Activated CD4-positive, alpha-beta T cell treated with anti-CD3 and anti-CD28 coated beads, Interleukin-2, amount 50 U/mL, for 48 hours (primary cell): ENCODE results near the gene DCP1B.

Experiments
- DNase-seq, 2 experiments: peaks; one replicate each; pipeline ENCODE4 v3.0.0-alpha.2; 2020

Gene DCP1B

DNA sequence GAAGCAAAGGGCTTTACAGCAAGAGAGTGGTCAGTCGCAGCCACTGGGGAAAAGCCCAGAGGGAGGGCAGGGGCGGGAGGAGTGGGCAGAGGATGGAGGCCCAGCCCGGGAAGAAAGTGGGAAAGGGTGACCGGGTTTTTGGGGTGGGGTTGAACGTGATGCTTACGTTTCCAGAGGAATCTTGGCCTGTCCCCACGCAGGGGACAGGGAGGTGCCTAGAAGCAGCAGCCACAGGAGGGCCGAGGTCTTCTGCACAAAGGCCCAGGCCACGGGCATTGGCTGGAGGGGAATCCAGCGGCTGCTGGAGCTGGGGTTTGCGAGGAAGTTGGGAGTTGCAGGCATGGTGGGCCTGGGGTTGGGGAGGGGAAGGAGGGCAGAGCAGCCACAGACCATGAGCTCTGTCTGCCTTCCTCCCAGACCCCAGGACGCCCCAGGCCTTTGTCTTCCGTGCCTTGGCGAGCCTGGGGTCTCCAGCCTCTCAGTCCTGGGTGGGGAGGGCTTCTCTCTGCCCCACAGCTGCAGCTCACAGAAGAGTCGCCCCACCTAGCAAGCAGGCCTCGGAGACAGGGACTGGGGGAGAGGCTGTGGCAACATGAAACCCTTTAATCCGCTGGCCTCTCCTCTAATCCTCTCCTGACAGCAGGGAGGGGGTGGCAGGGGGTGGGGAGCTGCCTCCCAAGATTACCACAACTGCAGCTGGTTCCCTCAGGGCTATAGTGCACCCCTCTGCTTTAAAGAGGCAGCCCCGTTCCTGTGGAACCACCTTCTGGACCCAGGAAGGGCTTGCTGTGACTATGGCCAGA, 86.0 kb downstream of the DCP1B start, which contains the start of gene CACNA2D4:
CACNA2D4 (minus strand) TSS at position 572 of the 803 bp plus-strand sequence; CDS start at position 393, 179 bp downstream.
- no peak for DNase-seq

DNA sequence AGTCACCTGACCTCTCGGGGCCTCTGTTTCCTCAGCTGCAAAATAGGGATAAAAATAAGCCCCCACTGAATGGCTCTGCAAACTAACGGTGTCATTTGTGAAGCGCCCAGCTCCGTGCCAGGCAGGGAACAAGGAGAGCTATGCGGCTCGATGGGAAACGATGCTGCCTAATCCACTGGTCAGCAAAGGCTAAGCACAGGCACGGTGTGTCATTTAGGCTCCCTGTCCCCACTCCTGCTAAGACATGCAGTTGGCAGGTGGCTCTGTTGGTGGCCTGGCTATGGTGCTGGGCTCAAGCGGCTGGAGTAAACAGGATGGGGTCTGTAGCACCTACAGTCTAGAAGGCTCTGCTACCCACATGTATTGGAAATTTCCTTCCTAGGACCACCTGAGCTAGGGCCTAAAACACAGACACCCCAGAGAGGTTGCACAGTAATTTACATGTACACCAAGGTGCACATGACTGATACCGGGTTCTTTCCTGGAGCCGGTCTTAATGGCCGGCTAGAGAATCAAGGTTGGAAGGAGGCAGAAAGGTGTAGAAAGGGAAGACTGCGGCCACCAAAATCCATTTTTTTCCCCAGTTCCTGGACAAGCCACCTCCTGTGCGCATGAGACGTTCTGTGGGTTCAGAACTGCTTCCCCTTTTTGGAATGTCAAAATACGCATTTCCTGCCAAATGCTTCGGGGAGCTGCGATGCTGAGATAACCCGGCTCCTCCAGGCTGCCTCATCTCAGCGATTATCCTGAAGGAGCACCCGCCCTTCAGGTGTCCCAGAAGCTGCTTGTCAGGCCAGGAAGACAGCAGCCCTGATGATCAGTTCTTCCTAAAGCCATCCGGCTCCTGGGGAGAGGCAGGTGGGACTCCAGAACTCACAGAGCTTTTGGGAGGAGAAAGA, 86.8 kb downstream of the DCP1B start:
- DNase-seq = no peak

DNA sequence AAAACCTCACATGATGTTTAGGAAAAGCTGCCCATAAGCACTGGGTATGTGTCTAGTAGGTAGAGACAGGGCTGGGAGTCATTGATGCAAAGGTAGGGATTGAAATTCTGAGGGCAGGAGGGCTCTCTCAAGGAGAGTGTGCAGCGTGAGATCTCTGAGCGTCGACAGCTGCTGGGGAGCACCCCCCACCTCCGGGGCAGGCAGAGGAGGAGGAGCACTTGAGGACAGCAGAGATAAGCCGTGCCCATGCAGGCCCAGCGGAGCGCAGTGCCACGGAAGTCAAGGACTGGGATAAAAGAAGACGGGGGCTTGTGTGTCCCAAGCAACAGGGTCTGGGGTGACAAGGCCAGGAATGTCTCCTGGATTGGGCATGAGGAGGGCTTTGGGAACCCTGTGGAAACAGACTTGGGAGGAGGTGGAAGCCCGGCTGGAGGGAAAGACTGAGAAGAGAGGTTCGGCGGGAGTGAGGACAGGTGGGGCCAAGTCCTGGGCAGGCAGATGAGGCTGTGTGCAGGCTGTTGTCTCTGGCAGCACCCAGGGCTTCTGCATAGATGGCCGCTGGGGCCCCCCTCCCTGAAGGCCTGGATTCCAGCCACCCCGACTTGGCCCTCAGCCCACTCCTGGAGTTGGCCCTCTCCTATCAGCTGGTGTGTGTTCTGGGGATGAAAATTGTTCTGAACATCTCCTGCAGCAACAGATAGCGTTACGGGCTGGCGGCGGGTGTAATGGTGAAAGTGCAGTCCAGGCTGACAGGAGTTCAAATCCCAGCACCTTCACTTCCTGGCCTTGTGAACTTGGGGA, 87.7 kb downstream of the DCP1B start:
- DNase-seq = no peak

DNA sequence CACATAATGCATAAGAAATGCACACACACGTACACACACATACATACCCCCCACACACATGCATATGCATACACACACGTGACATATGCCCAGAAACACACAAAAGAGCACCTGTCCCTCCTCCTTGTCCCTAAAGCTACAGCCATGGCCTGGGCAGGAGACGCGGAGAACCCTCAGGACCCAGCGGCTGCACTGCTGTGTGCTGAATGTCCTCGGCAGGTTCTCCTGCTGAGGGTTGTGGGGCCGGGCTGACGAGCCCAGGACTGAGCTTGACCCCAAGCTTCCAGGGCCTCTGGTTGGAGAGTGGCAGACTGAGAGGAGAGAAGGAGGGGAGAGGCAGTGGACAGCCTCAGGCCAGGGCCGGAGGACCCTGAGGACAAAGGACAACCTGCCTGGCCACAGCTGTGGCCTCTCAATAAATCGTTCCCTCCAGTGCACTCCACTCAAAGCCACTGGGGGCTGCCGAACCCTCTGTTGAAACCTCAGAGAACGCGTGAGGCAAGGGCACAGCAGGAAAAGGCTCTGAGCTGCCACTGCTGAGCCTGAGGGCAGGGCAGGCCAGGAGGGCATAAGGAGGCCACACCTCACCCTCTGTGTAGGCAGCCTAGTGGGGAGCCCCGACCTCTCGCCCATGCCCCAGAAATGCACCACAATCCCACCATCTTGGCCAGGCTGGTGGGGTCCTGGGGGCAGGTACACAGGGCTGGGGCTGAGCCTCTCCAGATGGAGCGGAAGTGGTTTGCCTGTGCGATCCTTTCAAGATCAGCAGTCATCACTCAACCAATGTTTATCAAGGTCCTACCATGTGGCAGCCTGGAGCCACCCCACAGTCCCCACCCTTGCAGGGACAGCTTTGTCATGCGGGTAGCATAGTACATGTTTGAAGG, 88.9 kb downstream of the DCP1B start:
- DNase-seq = peak; percentile 18 to 21

DNA sequence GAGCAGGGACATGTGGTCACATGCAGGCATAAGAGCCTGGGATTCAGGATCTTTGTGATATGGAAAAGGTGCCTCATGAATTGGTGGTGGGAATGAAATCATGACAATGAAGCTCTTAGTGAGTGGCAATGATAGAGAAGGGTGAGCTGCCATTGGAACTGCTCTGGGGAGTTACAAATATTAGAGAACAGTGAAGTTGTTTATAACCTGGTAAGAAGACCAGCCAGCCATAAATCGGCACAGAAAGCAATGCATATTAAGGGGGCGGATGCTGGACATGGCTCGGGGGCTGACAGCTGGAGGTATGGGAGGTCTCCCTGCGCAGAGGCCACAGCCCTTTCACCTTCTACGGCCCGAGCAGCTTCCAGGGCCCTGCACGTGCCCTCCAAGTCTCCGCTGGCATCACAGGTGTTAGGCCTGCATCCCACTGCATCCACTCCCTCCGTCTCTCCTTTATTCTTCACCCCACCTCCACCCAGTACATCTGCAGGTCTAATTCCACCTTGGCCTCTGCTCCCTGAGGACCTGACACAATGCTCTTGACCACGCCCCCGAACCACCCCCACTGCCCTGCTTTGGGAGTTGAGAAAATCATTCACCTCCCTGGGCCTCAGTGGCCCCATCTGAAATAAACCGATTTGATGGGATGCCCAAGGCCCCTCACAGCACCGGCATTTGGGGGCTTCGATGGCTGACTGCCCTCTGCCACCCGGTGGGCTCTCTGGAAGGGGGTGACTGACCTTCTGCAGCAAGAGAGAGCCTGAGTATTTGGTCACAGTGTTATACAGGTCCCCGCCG, 89.9 kb downstream of the DCP1B start:
- no peak for DNase-seq

DNA sequence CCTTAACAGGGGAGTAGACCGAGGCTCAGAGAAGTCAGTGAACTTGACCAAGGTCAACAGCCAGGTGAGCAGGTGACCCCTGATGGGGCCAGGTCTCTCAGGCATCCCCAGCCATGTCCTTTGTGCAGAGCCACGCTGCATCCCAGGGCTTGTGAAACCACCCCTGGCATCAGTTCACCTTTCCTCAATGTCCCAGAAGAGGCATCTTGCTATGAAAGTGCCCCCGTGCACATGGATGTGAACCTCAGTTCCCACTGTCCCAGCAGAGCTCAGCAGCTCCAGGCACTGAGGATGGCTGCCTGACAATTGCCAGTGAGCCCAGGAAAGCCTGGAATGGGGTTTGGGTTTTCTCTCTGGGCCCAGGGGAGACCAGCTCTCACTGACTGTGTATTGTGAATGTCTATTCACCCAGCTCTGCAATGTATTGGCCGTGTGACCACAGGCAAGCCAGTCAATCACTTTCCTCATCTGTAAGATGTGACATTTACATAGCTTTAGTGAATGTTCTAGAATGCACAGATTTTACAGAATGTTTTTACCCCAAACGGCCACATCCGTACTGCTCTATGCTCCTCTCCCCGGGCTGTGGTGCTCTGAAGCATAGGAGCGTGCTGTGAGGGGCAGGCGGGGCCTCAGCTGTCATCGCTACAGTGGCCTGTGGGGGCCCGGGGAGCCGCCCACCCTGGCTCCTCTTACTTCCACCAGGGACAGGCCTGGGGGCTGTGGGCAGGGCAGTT, 90.7 kb downstream of the DCP1B start:
- DNase-seq = peak in 1 of 2 experiments; percentile 0

DNA sequence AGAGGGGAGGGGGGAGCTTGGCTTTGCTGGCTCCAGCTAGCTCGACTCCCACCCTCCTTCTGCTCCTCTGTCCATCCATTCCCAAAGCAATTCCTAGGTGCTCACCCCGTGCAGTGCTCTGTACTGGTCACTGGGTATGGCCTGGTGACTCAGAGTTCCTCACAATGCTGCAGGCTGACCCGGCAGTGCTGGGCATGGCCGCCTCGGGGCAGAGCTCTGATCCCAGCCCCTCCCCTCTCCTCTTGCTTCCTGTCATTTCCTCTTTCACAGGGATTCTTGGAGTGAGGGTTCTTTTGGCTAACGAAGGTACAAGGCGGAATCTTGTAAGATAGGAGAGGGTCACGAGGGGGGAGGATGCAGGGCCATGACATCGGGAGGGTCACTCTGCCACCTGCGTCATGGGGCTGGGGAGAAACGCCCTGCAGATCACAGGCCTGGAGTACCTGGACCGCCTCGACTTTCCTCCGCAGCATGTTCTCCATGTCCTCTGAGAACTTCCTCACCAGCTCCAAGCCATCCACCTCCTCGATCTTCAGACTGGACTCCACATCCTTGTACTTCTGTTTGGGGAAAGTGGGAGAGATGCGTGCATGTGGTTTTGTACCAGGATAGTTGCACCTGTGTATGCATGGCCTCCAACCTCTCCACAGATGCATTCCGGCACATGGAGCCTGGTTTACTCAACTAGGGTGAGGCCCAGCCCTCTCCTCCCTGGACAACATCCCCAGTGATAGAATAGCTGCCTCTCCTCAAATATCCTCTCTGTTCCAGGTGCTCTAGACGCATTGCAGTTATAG, 91.5 kb downstream of the DCP1B start:
- DNase-seq = no peak

DNA sequence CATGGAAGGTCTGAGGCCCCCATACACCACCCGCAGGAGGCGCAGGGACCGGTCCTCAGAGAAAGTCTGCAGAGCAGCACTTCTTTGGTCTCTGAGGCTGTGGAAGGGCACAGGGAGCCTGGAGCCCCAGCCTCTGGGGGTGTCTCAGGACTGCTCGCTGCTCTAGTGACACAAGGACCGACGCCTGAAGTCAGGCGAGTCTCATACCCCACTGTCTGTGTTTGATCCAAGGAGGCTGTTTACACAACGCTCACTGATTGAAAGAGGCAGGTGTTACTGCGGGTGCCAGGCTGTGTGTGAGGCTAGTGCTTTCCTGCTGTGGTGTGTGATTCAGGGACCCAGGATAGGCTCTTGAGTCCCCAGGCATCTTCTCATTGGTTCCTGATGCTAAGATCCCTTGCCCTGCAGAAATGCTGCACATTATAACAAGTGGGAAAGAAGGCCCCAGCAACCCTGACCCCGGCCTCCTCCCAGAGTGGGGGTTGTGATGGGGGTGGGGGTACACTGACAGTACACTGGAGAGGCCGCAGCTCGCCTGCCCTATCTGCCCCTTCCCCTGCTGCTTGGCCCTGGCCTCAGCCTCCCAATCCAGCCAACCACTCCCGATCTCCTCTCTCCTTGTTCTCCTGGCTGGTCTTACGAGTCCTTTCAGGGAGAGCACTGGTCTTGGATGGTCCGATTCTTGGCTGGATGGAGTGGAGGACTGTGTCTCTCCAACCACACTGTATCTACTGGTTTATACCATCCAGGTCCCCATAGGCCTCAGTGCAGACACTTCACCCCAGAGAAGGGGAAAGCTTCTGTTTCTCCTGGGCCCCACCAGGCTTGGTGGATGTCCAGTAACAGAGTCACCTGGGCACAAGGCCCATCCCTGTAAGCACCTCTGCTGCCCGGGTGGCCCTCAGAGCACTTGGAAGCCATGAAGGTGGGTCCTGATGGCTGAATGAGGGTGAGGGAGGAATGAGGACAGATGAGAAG, 92.4 kb downstream of the DCP1B start:
- DNase-seq = no peak

DNA sequence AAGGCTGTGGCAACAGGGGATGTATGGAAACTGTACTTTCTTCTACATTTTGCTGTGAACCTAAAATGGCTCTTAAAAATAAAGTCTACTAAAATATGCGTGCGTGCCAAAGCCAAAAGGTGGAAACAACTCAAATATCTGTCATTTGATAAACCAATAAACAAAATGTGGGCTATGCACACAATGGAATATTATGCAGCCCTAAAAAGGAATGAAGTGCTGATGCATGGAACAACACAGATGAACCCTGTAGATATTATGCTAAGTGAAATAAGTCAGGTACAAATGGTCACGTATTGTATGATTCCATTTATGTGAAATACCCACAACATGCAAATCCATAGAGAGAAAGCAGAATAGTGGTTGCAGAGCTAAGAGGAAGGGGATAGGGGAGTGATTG, 93.8 kb downstream of the DCP1B start:
- no peak for DNase-seq

DNA sequence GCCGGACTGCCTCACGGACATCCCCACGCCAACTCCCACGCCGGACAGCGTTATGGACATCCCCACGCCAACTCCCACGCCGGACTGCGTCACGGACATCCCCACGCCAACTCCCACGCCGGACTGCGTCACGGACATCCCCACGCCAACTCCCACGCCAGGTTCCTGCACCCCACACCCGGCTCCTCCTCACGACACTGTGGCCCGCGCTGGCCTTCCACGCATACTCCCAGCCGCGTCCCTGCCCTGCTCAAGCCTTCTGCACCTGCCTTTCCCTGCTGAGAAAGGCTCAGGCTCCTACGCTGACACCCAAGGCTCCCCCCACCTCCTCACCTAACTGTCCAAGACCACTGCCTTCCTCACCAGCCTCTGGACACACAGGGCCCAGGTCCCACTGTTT, 95.5 kb downstream of the DCP1B start:
- DNase-seq = no peak

DNA sequence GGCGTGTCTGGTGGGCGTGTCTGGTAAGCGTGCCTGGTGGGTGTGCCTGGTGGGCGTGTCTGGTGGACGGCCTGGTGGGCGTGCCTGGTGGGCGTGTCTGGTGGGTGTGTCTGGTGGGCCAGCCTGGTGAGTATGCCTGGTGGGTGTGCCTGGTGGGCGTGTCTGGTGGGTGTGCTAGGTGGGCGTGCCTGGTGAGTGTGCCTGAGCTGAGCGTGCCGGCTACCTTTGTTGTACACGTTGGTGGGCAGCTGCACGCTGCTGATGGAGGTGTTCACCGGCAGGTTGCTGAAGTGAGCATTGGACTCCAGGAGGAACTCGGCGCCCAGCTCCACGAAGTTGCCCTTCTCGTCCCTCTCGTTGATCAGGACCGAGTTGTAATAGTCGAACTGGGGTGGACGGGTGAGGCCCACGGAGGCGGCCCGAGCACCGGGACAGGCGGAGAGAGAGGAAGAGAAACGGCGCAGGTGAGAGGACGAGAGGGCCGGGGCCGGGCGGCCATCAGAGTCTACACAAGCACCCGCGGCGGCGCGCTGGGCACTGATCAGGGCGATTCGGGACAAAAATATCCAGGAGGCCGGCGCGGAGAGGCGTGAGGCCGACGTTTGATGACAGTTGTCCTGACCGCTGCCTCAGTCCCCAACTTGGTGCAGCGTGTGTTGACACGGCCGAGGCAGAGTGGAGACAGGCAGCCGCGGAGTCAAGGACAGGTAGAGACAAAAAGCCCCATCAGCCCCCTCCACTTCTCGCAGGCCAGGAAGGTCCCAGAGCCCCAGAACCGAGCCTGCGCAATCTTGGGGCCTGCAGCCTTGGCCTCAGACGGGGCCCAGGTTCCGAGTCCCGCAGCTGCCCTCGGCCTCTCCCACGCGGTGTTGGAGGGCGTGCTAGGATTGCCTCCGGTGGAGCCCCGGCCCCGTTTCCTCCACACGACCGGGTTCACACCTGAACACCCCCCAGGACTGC, 96.3 kb downstream of the DCP1B start:
- DNase-seq = peak; percentile 15 to 22

DNA sequence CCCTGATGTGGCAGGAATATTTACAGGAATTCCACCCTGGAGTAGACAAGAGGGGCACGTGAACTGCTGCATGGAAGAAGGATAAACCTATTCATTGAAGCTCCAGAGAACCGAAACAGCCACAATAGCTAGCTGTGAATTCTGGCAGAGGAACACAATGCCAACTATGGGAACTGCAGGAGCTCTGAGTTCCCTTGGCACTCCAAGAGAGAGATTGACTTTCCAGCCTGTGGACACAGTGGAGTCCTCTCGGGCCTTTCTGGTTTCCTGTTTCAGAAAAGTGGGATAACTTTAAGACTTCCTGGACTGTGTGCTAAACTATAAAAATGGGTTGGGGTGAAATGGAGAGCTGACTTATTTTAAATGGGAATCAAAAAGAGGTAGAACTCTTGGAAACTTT, 97.7 kb downstream of the DCP1B start:
- DNase-seq = no peak

DNA sequence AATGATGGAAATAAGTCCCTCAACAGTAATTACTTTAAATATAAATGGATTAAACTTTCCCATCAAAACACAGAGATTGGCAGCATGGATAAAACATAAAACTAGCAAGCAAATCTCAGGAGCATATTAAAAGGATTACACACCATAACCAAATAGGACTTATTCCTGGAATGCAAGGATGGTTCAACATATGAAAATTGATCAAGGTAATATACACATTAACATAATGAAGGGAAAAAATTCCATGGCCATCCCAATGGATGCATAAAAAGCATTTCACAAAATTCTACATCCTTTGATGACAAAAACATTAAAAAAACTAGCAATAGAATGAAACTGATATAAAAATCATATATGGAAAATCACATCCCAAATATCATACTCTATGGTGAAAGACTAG, 99.4 kb downstream of the DCP1B start:
- no peak for DNase-seq

DNA sequence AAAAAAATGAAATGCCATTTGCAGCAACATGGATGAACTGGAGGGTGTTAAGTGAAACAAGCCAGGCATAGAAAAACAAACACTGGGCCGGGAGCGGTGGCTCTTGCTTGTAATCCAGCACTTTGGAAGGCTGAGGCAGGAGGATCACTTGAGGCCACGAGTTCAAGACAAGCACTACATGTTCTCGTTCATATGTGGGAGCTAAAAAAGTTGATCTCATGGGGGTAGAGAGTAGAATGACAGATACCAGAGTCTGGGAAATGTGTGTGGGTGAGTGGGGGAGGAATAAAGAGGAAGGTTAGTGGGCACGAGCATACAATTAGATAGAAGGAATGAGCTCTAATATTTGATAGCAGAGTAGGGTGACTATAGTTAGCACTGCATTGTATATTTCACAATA, 107.3 kb downstream of the DCP1B start:
- no peak for DNase-seq
